NCI-H1436 treated with DMSO at 0.1 percent for 48 hours (cell line): ENCODE results near the gene ZNF136.

ENCODE experiments used
- DNase-seq: peaks from one replicate; lab custom pipeline; 2025; lab: John Stamatoyannopoulos, UW

Gene ZNF136

GRCh38 chr19:12194827-12195731 is 32.2 kb downstream of the ZNF136 start:
- no peak for DNase-seq

- DNase-seq: no peak
These were observed 35.2 kb downstream of the ZNF136 start for GRCh38 chr19:12198136-12198535.

GRCh38 chr19:12199757-12200419 is 37.0 kb downstream of the ZNF136 start:
- DNase-seq: no peak

- DNase-seq: no peak
These were observed 39.4 kb downstream of the ZNF136 start for GRCh38 chr19:12202250-12202649.

GRCh38 chr19:12205296-12205695 is 42.4 kb downstream of the ZNF136 start:
- no peak for DNase-seq

GRCh38 chr19:12208221-12208620 is 45.3 kb downstream of the ZNF136 start:
- DNase-seq: no peak

- DNase-seq: no peak
These were observed 54.4 kb downstream of the ZNF136 start for GRCh38 chr19:12217332-12217731.

- DNase-seq: no peak
These were observed 60.2 kb downstream of the ZNF136 start for GRCh38 chr19:12222980-12223630.

- DNase-seq: no peak
These were observed 61.8 kb downstream of the ZNF136 start for GRCh38 chr19:12224676-12225075.

GRCh38 chr19:12229990-12230389 is 67.1 kb downstream of the ZNF136 start:
- DNase-seq: no peak

GRCh38 chr19:12230751-12231733 is 68.1 kb downstream of the ZNF136 start:
- no peak for DNase-seq

- DNase-seq: no peak
These were observed 70.1 kb downstream of the ZNF136 start for GRCh38 chr19:12232961-12233360.

- no peak for DNase-seq
These were observed 74.4 kb downstream of the ZNF136 start for GRCh38 chr19:12237143-12237839.
